ENCODE results near the gene PTGDR.

Gene PTGDR

DNA sequence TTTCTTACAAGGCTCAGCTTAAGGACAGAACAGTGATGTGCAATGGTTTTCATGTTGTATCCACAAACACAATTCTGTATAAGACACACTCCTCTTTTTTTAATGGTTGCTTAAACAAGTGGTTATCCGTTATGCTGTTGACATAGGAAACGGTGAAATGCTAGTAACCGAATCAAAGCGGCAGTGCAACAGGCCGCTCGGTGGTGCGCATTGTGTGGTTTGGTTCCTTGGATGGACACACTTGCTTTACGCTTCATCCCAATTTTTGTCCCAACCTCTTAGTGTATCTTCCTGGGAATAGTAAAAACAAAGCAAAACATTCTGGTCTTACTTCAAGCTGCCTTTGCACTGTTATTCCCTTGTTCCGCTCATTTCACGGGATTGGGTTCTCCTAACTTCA lies 46.0 kb downstream of the PTGDR start:
- peak; percentile 29 for DNase-seq

DNA sequence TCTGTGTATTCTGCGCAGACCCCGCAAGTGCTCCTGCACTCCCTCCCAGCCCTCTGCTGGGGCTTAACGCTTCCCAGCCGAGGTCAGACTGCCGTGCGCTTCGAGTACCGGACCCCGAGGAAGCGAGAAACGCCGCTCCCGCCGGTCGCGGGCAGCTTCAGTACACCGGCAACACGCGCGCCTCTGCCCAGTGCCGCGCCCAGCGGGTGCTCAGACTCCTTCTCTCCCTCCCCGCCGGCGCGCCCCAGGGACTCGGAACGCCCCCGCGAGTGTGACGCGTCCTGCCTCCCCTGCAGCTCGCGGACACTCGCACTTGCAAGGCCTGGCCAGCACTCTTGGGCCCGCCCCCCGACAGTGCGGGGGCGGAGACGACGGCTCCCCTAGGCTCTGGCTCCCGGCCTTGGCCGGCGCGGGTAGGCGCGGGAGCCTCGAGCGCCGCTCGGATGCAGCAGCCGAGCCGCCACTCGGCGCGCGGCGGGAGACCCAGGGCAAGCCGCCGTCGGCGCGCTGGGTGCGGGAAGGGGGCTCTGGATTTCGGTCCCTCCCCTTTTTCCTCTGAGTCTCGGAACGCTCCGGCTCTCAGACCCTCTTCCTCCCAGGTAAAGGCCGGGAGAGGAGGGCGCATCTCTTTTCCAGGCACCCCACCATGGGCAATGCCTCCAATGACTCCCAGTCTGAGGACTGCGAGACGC lies 46.6 kb downstream of the PTGDR start, which contains the start of gene PTGER2:
PTGER2 (plus strand) TSS at position 410 of the 692 bp plus-strand sequence; CDS start at position 647, 237 bp downstream.
- DNase-seq: peak; percentile 88

DNA sequence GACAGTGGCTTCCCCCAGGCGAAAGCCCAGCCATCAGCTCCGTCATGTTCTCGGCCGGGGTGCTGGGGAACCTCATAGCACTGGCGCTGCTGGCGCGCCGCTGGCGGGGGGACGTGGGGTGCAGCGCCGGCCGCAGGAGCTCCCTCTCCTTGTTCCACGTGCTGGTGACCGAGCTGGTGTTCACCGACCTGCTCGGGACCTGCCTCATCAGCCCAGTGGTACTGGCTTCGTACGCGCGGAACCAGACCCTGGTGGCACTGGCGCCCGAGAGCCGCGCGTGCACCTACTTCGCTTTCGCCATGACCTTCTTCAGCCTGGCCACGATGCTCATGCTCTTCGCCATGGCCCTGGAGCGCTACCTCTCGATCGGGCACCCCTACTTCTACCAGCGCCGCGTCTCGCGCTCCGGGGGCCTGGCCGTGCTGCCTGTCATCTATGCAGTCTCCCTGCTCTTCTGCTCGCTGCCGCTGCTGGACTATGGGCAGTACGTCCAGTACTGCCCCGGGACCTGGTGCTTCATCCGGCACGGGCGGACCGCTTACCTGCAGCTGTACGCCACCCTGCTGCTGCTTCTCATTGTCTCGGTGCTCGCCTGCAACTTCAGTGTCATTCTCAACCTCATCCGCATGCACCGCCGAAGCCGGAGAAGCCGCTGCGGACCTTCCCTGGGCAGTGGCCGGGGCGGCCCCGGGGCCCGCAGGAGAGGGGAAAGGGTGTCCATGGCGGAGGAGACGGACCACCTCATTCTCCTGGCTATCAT lies 47.3 kb downstream of the PTGDR start:
- DNase-seq: peak; percentile 34

DNA sequence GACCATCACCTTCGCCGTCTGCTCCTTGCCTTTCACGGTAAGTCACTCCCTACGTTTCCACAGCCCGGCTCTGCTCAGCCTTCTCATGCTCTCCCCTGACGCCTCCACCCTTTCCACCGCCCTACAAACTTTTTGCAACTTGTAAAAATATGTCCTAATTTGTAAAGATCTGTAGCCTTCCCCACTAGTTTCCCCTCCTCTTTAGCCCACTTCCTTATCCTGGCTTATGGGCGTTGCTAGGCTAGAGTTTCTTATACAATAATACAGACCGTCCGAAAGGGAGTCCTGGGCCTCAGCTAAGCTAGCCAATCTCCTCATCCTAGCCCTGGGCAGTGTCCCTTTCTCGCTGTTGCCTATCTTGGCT lies 47.8 kb downstream of the PTGDR start:
- DNase-seq: peak; percentile 59

DNA sequence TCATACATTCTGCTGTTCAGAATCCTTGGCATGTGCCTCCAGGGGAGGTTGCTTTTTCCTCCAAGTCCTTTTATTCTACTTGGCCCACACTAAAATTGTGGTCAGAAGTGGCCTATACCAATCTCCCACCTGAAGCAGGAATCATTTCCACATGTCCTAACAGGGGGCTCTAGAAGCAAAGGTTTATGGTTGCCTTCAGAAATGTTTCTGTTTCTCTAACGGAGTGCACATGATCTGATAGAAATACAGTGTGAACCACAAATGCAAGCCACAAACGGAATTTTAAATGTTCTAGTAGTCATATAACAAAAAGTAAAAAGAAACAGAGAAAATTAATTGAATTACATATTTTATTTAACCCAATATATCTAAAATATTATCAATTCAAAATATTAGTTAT lies 50.6 kb downstream of the PTGDR start:
- peak; percentile 36 for DNase-seq

DNA sequence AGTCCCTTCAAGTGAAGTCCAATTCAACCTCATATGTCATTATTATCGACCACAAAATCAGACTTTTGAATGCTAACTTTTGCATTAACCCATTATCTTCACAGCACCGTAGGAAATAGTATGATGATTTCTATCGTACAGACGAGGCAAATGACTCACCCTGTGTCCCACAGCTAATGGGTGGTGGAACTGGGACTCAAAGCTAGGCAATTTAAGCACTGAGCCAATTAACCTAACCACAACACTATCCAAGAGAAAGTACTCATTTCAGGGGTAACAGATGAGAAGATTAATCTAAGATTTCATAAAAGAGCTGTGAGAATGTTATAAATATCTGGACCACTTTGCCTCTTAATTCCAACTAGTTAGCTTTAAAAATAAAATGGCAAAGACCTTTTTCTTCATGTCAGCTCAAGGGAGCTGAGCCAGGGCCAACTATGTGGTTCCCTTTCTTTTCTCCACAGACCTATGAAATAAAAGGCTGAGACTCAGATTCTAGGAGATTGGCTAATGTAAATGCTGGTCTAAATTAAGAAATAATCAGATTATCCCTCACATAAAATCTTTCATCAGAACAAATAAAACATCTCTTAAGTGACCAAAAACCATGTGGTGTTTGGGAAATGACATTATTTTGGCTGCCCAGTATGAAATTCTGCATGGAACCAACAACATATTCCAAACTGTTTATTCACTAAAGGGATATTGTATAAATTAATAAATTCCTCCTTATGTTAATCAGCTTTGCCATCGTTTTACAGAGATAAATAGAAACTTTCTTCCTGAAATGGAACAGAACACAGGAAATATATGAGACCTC lies 51.5 kb downstream of the PTGDR start:
- peak; percentile 32 for DNase-seq

DNA sequence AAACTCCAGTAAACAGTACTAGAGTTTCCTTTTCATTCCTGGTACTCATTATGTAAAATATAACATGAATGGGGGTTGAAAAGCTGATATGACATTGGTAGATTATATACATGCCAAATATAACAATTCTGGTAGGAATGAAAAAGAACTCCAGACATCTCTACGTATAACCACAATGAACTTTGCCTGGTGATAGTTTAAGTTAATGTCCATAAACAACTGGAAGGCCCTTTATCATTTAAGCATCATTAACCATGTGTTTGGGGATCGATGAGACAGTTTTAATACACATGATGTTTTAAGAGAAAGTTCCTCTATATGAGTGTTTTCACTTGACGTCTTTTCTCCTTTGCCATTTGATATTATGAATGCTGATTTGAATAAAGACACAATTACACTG lies 52.4 kb downstream of the PTGDR start:
- no peak for DNase-seq

DNA sequence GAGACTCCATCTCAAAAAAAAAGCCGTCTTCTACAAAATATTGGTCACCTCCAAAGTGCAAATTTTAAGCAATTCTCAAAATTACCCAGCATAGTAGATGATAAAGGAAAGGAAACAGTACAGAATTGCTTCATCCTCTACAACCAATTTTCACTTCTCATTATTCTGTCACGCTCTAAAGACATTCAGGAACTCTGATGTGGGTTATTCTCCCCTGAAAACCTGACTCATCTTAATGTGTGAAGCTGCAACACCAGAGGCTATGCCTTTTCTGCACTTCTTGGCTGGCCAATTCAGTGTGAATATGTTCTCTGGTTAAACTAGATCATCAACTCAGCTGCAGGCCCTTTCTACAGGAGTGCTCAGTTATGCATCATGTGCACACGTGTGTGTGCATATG lies 57.6 kb downstream of the PTGDR start:
- DNase-seq: peak; percentile 51

DNA sequence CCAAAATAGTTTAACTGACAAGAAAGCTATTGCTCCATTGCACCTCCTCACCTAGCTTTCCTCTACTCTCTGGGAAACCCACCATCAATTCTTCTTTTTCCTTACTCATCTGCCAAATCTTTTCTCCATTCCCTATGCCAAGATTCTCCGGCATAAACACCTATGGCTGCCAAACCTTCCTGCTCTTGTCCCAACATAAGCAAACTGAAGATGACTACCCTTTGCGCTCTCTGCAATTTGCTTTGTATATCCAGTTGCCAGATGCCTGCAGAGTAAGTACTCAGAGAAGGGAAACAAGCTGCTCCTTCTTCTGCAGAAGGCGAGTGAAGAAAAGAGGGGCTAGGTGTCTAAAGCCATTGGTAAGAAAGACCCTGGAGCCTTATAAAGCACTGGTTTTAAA lies 58.1 kb downstream of the PTGDR start:
- DNase-seq: no peak

Data from CD4-positive, alpha-beta T cell treated with Interleukin-17A for 1 hour (primary cell).